Activated CD8-positive, alpha-beta memory T cell treated with anti-CD3 and anti-CD28 coated beads, Interleukin-2, amount 50 U/mL, for 24 hours (primary cell): ENCODE measurements around the gene ZC3H7A.

ENCODE experiments used
- DNase-seq: peaks from one replicate; pipeline ENCODE4 v3.0.0-alpha.2; 2020; ENCODE audit errors: extremely low read depth

The ZC3H7A gene

GRCh38 chr16:11779074-11779473 lies 18.0 kb downstream of the ZC3H7A start:
- DNase-seq, result no peak

DNA sequence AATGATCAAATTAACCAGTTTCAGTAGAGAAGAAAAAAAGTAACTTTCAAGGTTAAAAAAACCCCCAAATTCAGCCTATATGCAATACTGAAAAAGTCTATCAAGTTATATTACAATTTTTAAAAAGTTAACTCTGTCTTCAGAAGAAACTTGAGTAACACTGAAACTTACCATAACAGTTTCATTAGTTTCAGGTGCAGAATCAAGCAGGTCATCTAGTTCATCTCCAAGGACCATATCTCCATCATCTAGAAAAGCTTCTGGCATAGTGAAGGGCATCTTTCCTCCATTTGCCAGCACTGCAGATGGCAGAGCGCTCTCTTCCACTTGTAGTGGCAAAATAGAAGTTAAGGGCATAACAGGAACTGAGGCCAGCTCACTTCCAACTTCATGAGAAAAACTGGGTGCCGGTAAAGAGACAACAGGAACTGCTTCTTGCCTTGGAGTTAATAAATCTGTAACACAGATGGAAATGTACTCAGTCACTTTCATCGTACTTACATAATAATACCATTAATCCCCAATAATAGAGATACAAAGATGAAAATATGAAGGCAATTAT lies 22.9 kb downstream of the ZC3H7A start:
- no peak for DNase-seq

GRCh38 chr16:11768849-11769248 lies 28.2 kb downstream of the ZC3H7A start:
- no peak for DNase-seq

GRCh38 chr16:11762431-11762830 lies 34.6 kb downstream of the ZC3H7A start:
- no peak for DNase-seq

- no peak for DNase-seq
Observed at GRCh38 chr16:11759997-11760396, 37.1 kb downstream of the ZC3H7A start.

DNA sequence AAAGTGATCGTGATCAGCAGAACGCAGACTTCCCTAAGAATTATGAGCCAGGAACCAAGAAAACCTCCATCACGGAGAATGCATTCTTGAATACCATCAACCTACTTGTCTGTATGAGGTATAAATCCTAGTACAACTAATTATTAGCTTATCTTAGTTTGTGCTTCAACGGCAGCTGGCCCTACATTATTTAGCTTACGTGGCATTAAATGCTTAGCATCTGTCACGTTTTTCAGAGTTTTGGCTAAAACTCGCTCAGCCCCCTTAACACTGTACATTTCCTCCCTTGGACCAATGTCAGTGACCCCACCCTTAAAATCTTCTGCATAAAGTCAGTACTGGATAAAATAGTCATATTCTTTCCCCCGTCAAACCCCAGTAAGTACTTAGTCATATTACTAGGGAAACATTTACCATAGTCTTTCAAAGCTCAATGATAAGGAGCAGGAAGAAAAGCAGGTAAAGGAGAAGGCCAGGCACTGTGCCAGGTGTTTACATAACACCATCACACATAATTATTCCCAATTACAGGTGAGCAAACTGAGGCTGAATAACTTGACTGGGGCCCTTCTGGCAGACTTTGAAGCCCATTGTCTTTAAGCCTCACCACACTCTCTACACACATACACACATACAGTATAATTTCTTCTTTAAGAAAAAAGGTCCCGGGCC lies 37.8 kb downstream of the ZC3H7A start:
- DNase-seq, result no peak

- no peak for DNase-seq
Observed at GRCh38 chr16:11757671-11758545, 39.1 kb downstream of the ZC3H7A start.

DNA sequence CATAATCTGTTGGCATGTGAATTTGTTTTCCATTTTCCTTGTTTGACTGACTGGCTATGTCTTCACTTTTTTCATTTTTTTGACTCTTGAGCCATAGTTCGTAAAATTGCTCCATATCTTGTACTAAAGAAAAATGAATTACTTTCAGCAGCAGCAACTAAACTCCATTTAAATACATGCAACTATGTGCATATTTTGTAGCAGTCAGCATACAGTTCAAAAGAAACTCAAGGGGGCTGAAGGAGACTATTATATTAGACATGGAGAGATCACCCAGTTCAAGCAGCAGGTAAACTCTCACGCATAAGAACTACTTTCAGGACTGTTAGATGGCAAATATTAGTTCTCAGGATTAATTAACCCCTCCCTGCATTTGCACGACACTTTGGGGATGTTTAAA lies 40.8 kb downstream of the ZC3H7A start:
- no peak for DNase-seq

- no peak for DNase-seq
Observed at GRCh38 chr16:11755022-11755760, 41.9 kb downstream of the ZC3H7A start.

GRCh38 chr16:11752856-11753255 lies 44.2 kb downstream of the ZC3H7A start:
- no peak for DNase-seq

DNA sequence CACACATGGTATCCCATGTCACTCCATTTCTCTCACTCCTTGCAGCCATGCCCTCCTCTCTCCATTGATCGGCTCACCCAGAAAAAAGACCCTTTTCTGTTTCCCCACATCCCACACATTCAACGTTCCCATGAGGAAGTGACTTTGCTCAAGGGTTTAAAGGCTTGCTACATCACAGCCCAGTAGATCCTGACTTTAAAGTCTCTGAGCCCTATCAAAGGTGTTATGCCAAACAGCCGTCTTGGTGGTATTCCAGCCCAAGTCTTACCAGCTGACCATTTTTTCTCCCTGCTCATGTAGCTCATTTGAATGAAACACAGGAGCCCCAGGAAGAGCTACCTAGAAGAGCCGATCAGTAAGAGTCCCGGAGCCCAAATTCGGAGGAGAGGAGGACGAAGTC lies 47.0 kb downstream of the ZC3H7A start:
- no peak for DNase-seq

- no peak for DNase-seq
Observed at GRCh38 chr16:11748404-11749254, 48.4 kb downstream of the ZC3H7A start.

GRCh38 chr16:11747949-11748403 lies 49.1 kb downstream of the ZC3H7A start:
- DNase-seq, result no peak

GRCh38 chr16:11744075-11744470 lies 53.0 kb downstream of the ZC3H7A start:
- DNase-seq, result no peak

- DNase-seq, result no peak
Observed at GRCh38 chr16:11743308-11744074, 53.6 kb downstream of the ZC3H7A start.

DNA sequence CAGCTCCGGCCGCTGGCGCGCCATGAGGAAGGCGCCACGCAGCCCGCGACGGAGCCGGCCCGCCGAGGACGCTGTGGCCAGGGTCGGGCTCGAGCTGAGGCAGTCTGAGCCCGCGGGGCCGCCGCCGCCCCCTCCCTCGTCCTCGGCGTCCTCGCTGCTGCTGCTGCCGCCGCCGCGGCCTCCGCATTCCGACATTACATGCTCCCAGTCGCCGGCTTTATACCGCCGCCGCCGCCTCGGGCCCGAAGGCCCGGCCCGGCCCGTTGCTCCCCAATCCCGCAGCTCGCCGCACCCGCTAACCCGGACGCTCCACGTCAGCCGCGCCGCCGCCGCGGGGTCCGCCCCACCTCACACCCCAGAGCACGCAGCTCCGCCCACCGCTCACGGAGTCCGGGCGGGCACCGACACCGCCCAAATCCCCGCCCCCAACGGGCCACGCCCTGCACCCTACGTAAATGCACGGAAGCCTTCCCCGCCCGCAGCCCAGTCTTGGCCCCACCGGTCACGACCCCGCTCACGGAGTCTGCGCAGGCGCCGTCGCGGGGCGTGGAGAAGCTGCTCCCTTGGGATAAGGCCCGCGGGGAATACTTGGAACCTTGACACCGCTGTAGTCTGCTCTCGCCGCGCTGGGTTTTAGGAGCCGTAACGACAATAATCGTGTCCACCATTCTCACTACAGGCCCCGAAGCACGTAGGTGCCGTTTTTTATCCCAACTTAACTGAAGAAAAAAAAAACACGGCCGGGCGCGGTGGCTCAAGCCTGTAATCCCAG lies 54.3 kb downstream of the ZC3H7A start, which contains the start of gene TXNDC11:
TXNDC11 (minus strand) TSS at position 322 of the 772 bp plus-strand sequence; CDS start at position 195, 127 bp downstream.
- peak; percentile 96 for DNase-seq

- DNase-seq, result no peak
Observed at GRCh38 chr16:11742093-11742535, 54.9 kb downstream of the ZC3H7A start.

DNA sequence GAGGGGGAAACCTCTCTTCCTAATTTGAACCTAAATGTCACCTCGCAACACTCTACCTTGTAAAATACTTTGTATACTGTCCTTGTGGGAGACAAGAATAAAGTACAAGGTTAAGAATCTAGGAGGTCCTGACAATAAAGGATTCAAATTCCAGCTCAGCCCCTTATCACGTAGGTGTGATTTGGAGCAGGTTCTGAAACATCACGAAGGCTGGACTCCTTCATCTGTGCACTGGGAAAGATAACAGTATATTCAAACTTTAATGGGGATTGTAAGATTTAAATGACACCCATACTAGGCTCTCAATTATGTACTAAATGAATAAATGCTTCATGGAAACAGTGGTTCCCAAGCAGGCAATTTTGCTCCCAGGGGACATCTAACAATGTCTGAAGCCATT lies 56.5 kb downstream of the ZC3H7A start:
- DNase-seq, result no peak
